Esophagus squamous epithelium (tissue), 4 donors: ENCODE measurements around the gene MAMSTR.

ENCODE experiments used
- POLR2A ChIP-seq, 4 donors: fragments of 450-650 bp; IDR thresholded peaks; one replicate each; pipeline ENCODE4 v1.6.1; 2017; ENCODE audit warnings: antibody characterized with exemption in 4 of 4, mild to moderate bottlenecking in 4 of 4, moderate library complexity in 3 of 4
- TF ChIP-seq, protein P1 (sequence below), 6 experiments: fragments of 450-650 bp in 4 of 6; fragments of 200-600 bp in 2 of 6; sonication (generic) in 2 of 6; IDR thresholded peaks; one replicate each; pipeline ENCODE4 v1.5.1; 2016 to 2019; ENCODE audit warnings: antibody characterized with exemption in 6 of 6, mild to moderate bottlenecking in 4 of 6, moderate library complexity in 4 of 6

DNA sequence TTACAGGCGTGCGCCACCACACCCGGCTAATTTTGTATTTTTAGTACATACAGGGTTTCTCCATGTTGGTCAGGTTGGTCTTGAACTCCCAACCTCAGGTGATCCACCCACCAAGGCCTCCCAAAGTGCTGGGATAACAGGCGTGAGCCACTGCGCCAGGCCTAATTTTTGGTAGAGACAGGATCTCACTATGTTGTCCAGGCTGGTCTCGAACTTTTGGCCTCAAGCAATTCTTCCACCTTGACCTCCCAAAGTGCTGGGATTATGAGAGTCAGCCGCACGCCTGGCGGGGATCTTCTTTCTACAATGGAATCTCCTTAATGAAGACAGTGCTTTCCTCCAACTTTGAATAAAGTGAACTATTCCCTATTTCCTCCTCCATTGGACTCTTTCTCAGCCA lies 15.1 kb upstream of the MAMSTR start:
- TF ChIP-seq, protein P1, sequence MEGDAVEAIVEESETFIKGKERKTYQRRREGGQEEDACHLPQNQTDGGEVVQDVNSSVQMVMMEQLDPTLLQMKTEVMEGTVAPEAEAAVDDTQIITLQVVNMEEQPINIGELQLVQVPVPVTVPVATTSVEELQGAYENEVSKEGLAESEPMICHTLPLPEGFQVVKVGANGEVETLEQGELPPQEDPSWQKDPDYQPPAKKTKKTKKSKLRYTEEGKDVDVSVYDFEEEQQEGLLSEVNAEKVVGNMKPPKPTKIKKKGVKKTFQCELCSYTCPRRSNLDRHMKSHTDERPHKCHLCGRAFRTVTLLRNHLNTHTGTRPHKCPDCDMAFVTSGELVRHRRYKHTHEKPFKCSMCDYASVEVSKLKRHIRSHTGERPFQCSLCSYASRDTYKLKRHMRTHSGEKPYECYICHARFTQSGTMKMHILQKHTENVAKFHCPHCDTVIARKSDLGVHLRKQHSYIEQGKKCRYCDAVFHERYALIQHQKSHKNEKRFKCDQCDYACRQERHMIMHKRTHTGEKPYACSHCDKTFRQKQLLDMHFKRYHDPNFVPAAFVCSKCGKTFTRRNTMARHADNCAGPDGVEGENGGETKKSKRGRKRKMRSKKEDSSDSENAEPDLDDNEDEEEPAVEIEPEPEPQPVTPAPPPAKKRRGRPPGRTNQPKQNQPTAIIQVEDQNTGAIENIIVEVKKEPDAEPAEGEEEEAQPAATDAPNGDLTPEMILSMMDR (IDR thresholded peaks at IDR 0.05), result no peak
- TF ChIP-seq POLR2A (IDR thresholded peaks at IDR 0.05), result no peak
